OCI-LY1 (cell line): Measurements from ENCODE around the gene SRGAP2C.
"Not testable (repeated sequence)": the region's sequence is repeated elsewhere in the genome, so short reads cannot be mapped to it uniquely, and the experiment has no call there.

Source experiments
- CTCF ChIP-seq: fragments of 200-600 bp; sonication (generic), shearing (Covaris generic); IDR thresholded peaks from 2 replicates; pipeline ENCODE4 v1.5.1; 2017; ENCODE audit warnings: mild to moderate bottlenecking, antibody characterized with exemption, low read length, moderate library complexity, mixed read lengths
- EZH2 ChIP-seq: fragments of 200-600 bp; sonication (generic), shearing (Covaris generic); IDR thresholded peaks from 2 replicates; pipeline ENCODE4 v1.8.0; 2017; ENCODE audit warnings: borderline replicate concordance, mixed run types, mild to moderate bottlenecking, antibody characterized with exemption, low read length, moderate library complexity, mixed read lengths

GRCh38 chr1:121369959-121370358 lies 185.2 kb downstream of the SRGAP2C start:
- TF ChIP-seq EZH2, CTCF: not testable (repeated sequence)
